GM12801 (cell line): ENCODE data around the gene TOP1.

ENCODE experiments used
- TF ChIP-seq, protein P1 (sequence below): IDR thresholded peaks from one replicate; pipeline ENCODE4 v1.5.1; 2011; ENCODE audit warnings: control low read depth; ENCODE audit not compliant: insufficient read length; ENCODE audit errors: extremely low read depth

The TOP1 gene

DNA sequence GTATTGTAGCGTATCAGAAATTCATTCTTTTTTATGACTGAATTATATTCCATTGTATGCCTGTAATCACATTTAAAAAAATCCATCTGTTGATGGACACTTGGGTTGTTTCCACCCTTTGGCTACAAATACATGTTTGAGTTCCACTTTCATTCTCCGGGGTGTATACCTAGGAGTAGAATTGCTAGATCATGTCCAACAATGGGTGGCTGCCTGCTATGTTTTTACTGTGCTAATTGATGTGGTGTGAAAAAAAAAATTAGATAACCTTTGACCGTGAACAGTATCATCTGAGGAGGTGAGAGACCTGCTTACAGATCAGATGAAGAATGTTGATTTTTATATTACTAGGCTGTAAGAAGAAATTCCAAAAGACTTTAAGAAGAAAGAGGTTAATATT is 37.1 kb downstream of the TOP1 start:
- TF ChIP-seq, protein P1, sequence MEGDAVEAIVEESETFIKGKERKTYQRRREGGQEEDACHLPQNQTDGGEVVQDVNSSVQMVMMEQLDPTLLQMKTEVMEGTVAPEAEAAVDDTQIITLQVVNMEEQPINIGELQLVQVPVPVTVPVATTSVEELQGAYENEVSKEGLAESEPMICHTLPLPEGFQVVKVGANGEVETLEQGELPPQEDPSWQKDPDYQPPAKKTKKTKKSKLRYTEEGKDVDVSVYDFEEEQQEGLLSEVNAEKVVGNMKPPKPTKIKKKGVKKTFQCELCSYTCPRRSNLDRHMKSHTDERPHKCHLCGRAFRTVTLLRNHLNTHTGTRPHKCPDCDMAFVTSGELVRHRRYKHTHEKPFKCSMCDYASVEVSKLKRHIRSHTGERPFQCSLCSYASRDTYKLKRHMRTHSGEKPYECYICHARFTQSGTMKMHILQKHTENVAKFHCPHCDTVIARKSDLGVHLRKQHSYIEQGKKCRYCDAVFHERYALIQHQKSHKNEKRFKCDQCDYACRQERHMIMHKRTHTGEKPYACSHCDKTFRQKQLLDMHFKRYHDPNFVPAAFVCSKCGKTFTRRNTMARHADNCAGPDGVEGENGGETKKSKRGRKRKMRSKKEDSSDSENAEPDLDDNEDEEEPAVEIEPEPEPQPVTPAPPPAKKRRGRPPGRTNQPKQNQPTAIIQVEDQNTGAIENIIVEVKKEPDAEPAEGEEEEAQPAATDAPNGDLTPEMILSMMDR, result no peak

DNA sequence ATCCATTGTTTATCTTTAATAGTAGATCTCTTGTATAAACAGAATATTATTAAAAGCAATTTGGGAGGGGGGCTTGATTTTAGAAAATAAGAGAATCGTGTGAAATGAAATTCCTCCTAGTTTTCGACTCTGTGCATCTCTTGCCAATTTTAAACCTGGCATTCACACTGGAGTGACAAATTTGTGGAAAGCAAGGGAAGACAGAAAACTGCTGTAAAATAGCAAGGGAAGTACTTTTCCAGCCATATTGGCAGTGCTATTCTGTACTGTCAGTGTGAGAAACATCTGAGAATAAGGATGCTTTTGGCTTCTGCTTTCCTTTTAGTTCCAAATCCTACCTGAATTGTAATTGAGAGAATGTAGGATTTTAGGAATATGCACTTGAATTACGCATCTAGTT is 40.2 kb downstream of the TOP1 start:
- TF ChIP-seq, protein P1, result no peak

DNA sequence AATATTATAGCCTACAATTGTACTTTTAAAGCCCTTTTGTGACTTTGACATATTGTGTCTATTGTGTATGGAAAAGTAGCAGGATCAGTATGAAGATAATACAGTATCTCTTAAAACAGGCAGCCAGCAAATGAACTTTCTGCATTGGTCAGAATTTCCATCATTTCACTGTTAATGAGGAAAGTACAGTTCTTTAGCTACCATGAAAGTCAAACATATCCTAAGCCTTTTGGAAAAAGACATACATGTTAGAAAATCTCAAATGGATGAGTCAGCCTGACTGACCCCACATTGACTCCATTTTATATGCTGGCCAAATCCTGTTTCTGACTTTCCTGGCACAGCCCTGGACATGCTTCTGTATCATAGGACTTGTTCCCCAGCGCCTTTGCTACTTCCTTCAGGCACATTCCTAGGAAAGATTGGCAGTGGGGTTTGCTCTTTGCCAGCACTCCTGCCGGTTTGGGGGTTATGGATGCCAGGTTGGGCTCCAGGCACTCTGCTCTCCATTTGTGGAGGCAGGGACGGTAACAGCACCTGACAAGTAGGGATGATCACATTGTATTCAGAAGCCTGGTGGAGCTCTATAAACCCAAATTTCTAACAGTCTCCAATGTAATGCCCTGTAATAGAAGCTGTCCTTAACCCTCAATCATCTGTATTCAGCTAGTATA is 43.7 kb downstream of the TOP1 start:
- TF ChIP-seq, protein P1, result no peak

DNA sequence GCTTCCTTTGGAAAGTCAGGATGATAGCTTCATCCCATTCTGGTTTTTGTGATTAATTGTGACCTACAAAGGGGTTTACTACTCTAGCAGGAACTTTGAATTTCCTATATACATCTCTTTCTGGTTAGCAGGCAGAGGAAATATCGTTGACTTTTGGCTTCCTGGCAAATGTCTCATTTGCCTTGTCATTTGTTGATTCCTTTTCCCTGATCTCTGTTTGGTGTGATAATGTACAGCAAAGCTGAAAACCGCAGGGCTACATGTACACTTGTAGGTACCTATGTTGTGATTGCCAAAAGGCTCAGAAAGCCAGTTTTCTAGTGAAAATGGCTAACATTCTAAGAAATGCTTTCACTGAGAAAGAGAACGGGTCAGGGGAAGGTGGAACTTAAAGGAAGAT is 44.3 kb downstream of the TOP1 start:
- TF ChIP-seq, protein P1, result no peak

DNA sequence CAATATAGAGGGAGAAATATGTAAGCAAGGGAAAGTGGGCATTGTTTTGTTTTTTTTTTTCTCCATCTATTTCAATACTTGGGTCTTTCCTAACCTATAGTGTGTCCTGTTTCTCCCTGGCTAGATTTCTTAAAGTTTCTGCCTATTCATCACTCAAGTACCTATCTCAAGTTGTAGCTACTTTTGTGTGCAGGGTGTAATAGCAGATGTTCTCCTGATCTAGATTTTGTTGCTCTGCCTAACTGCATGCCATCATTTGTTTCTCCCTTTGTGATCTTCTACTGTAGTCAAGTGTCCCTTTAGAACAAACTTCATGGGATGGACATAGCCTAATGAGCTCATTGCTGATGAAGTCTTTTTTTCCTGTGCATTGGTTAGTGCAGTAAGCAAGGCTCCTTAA is 45.8 kb downstream of the TOP1 start:
- TF ChIP-seq, protein P1, result no peak

DNA sequence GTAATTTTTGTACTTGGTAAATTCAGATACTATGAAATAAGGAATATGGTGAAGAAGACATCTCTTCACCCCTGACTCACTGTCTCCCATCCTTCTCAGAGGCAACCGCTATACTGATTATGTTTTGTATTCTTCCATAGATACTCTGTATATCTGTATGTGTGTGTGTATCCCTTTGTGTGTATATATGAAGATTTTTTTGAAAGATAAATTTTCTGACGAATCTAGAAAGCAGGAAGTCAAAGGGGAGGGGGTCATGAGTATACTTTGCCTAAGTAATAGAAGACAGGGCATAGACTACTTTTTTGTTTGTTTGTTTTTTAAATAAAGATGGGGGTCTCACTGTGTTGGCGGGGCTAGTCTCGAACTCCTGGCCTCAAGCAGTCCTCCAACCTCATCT is 48.2 kb downstream of the TOP1 start:
- TF ChIP-seq, protein P1, result no peak

DNA sequence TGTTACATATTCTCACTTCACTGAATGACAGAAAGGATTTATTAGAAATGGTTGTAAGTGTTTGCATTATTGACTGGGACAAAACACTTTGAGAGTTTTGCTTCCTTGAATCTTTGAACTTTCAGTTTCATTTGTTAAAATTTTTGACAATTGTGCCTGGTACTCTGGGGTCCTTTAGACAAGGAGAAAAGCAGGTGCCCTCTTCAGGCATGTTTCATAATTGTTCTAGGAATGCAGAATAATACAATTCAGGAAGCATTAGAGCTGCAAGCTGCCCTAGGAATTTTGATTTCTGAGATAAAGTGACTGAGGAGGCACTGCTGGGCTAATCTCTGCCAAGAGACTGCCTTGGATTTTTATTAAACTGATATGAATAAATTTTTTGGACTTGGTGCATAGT is 49.7 kb downstream of the TOP1 start:
- TF ChIP-seq, protein P1, result no peak
